Measurements from ENCODE around the gene CCDC18. TPM values are rescaled to one million over a fixed set of nuclear protein-coding genes. Genes with fewer than 3 reads are reported as not detected.
"Not testable (repeated sequence)": the region's sequence is repeated elsewhere in the genome, so short reads cannot be mapped to it uniquely, and the experiment has no call there.

CCDC18 gene
- total RNA-seq, 4 donors from 2014 or later: 1.5 to 5.1 (median 2.8) TPM

DNA sequence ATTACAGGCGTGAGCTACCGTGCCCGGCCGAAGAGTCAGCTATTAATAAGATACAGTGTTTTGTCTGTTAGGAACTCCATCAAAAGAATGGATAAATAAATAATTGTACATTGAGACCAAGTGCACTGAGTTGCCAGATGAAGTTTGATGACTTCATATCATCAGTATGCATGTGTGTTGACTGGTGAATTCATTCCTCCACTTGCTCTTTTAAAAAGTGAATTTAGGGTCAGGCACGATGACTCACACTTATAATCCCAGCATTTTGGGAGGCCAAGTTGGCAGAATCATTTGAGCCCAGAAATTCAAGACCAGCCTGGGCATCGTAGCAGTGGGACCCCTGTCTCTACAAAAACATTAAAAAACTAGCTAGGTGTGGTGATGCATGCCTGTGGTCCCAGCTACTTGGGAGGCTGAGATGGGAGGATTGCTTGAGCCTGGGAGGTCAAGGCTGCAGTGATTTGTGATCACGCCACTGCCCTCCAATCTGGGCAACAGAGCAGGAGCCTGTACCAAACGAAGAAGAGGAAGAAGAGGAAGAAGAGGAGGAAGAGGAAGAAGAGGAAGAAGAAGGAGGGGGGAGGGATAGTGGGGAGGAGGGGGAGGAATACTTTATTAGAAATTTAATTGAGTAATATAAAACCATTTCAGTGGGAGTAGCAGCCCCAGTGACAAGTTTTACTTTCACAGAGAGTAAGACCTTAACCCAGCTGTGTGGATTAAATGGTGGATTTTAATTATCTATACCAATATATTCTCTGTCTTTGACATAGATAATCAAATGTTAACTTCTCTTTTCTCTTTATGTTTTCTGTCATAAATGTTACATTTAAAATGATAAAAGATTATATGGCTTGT lies 74.9 kb downstream of the CCDC18 start:
- 84 to 92% methylated on average over 3 to 7 of the region's 8 CpGs for WGBS, 2 donors (ENCODE audit: low coverage in 1 of 2)
- no peak overlapping the region for H3K4me3 ChIP-seq
- no peak for TF ChIP-seq POLR2AphosphoS5 (IDR thresholded peaks at IDR 0.05)
- TF ChIP-seq POLR2A (IDR thresholded peaks at IDR 0.05): no peak
- no peak for TF ChIP-seq EP300 (IDR thresholded peaks at IDR 0.05; ENCODE audit: low read depth)
- TF ChIP-seq, protein P1, sequence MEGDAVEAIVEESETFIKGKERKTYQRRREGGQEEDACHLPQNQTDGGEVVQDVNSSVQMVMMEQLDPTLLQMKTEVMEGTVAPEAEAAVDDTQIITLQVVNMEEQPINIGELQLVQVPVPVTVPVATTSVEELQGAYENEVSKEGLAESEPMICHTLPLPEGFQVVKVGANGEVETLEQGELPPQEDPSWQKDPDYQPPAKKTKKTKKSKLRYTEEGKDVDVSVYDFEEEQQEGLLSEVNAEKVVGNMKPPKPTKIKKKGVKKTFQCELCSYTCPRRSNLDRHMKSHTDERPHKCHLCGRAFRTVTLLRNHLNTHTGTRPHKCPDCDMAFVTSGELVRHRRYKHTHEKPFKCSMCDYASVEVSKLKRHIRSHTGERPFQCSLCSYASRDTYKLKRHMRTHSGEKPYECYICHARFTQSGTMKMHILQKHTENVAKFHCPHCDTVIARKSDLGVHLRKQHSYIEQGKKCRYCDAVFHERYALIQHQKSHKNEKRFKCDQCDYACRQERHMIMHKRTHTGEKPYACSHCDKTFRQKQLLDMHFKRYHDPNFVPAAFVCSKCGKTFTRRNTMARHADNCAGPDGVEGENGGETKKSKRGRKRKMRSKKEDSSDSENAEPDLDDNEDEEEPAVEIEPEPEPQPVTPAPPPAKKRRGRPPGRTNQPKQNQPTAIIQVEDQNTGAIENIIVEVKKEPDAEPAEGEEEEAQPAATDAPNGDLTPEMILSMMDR (IDR thresholded peaks at IDR 0.05): no peak
- no peaks in the 10 kb centered on the region for H3K9me3 ChIP-seq
- intact Hi-C loops (cut with DNase I; ENCODE audit: low total_unique reads): no loop called here
- H3K27me3 ChIP-seq: no peaks in the 10 kb centered on the region
- H3K4me1 ChIP-seq: no peaks in the 10 kb centered on the region
- no peak for DNase-seq
- in situ Hi-C loops (cut with MboI; ENCODE audit: low pct_ligation_motif_present in 1 of 4, low pct_unique_long_range_greater_than_20kb in 1 of 4, low sequenced_read_pairs in 3 of 4): no loop called here
- peaks cover 0 to 3% (median 0%) of the 10 kb centered on the region in 4 donors for H3K36me3 ChIP-seq
- no peak overlapping the region for H3K27ac ChIP-seq

DNA sequence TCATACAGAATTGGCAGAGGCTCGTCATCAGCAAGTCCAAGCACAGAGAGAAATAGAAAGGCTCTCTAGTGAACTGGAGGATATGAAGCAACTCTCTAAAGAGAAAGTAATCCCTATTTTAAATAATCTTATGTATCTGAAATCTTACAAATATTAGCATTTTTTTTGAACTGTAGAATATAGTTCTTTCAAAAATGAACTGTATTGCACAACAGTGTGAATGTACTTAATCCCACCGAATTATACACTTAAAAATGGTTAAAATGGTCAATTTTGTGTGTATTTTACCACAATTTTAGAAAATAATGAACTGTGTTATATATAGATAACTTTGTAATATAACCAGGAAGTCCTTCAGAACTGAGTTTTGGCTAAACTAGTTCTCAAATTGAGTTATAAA lies 75.9 kb downstream of the CCDC18 start:
- Histone ChIP-seq H3K27me3 (no peaks in the 10 kb centered on the region), H3K9me3 (no peaks in the 10 kb centered on the region), H3K4me3 (no peak overlapping the region), H3K36me3 (peaks cover 0 to 3% (median 0%) of the 10 kb centered on the region in 4 donors), H3K4me1 (no peaks in the 10 kb centered on the region), H3K27ac (no peak overlapping the region)
- TF ChIP-seq, protein P1 (IDR thresholded peaks at IDR 0.05): no peak
- TF ChIP-seq POLR2A (IDR thresholded peaks at IDR 0.05): no peak
- TF ChIP-seq EP300 (IDR thresholded peaks at IDR 0.05; ENCODE audit: low read depth): no peak
- TF ChIP-seq POLR2AphosphoS5 (IDR thresholded peaks at IDR 0.05): no peak
- in situ Hi-C loops (cut with MboI; ENCODE audit: low pct_ligation_motif_present in 1 of 4, low pct_unique_long_range_greater_than_20kb in 1 of 4, low sequenced_read_pairs in 3 of 4): no loop called here
- WGBS, 2 donors (ENCODE audit: low coverage in 1 of 2): 89 to 93% methylated on average over 2 of the region's 2 CpGs
- intact Hi-C loops (cut with DNase I; ENCODE audit: low total_unique reads): no loop called here
- DNase-seq: no peak

DNA sequence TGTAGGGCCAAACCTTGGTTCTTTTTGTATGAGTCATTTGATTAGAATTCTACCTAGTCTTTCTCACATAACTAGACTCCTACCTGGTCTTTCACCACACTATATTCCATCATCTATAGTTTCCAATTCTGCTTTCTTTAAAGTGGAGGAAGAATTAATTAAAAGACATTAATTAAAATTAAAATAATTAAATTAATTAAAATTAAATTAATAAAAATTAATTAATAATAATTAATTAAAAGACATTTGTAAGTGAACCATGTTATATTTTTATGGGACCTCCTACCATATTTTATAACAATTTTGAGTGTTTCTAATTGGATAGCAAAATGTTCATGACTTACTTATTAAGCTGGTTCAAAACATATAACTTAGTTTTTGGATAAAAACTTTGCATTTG lies 77.4 kb downstream of the CCDC18 start:
- TF ChIP-seq POLR2A (IDR thresholded peaks at IDR 0.05): no peak
- no peak for TF ChIP-seq POLR2AphosphoS5 (IDR thresholded peaks at IDR 0.05)
- TF ChIP-seq, protein P1 (IDR thresholded peaks at IDR 0.05): no peak
- TF ChIP-seq EP300 (IDR thresholded peaks at IDR 0.05; ENCODE audit: low read depth): no peak
- H3K4me1 ChIP-seq: no peaks in the 10 kb centered on the region
- H3K27me3 ChIP-seq: no peaks in the 10 kb centered on the region
- no peak for DNase-seq
- peaks cover 7 to 9% of the 10 kb centered on the region in 2 donors for H3K9me3 ChIP-seq
- in situ Hi-C loops (cut with MboI; ENCODE audit: low pct_ligation_motif_present in 1 of 4, low pct_unique_long_range_greater_than_20kb in 1 of 4, low sequenced_read_pairs in 3 of 4): no loop called here
- H3K27ac ChIP-seq: no peak overlapping the region
- no peak overlapping the region for H3K4me3 ChIP-seq
- intact Hi-C loops (cut with DNase I; ENCODE audit: low total_unique reads): no loop called here
- H3K36me3 ChIP-seq: peaks cover 0 to 11% (median 4%) of the 10 kb centered on the region in 4 donors

DNA sequence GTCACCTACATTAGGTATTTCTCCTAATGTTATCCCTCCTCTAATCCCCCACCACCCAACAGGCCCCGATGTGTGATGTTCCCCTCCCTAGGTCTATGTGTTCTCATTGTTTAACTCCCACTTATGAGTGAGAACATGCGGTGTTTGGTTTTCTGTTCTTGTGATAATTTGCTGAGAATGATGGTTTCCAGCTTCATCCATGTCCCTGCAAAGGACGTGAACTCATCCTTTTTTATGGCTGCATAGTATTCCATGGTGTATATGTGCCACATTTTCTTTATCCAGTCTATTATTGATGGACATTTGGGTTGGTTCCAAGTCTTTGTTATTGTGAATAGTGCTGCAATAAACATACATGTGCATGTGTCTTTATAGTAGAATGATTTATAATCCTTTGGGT lies 80.2 kb downstream of the CCDC18 start:
- intact Hi-C loops (cut with DNase I; ENCODE audit: low total_unique reads); H3K4me3 ChIP-seq; H3K4me1 ChIP-seq; H3K27ac ChIP-seq; in situ Hi-C loops (cut with MboI; ENCODE audit: low pct_ligation_motif_present in 1 of 4, low pct_unique_long_range_greater_than_20kb in 1 of 4, low sequenced_read_pairs in 3 of 4); DNase-seq; H3K27me3 ChIP-seq: not testable (repeated sequence)
- H3K36me3 ChIP-seq: peaks cover 0 to 12% (median 4%) of the 10 kb centered on the region in 4 donors
- peaks cover 9 to 11% of the 10 kb centered on the region in 2 donors for H3K9me3 ChIP-seq
- 98% methylated on average over 3 of the region's 3 CpGs; no CpG with 5 or more reads in 1 of the 2 donors for WGBS, 2 donors (ENCODE audit: low coverage in 1 of 2)
